Measurements from ENCODE around the gene NHLH2. TPM values are rescaled to one million over a fixed set of nuclear protein-coding genes. Genes with fewer than 3 reads are reported as not detected.

The NHLH2 gene
- total RNA-seq, 4 donors from 2014 or later = not detected

DNA sequence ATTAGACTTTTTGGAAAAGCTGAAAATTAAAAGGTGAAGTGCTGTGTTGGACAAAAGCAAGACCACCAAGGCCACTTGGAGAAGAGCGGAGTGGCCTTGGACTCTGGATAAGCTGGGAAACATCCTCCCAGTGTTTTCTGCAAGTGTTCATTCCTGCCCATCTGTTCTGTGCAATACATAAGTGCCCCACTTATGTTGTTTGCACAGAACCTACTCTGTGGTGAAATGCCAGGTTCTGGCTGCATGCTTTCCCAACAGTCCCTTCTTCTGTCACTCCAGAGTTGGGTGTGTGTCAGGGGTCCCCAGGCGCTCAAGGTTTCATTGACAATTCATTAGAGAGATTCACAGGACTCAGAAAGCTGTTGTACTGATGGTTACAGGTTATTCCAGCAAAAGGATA is 30.3 kb downstream of the NHLH2 start:
- Histone ChIP-seq H3K27ac (no peak overlapping the region), H3K9me3 (peaks cover 0 to 4% (median 0%) of the 10 kb centered on the region in 3 donors), H3K4me3 (no peak overlapping the region), H3K36me3 (no peaks in the 10 kb centered on the region), H3K27me3 (peaks cover under 1% of the 10 kb centered on the region), H3K4me1 (no peaks in the 10 kb centered on the region)
- 83 to 100% methylated on average over 1 to 2 of the region's 2 CpGs for WGBS, 2 donors (ENCODE audit: low coverage in 1 of 2)
- ATAC-seq = no peak
- TF ChIP-seq EP300 (IDR thresholded peaks at IDR 0.05) (no peak), POLR2A (IDR thresholded peaks at IDR 0.05) (no peak), POLR2AphosphoS5 (IDR thresholded peaks at IDR 0.05) (no peak)
- TF ChIP-seq, protein P1, sequence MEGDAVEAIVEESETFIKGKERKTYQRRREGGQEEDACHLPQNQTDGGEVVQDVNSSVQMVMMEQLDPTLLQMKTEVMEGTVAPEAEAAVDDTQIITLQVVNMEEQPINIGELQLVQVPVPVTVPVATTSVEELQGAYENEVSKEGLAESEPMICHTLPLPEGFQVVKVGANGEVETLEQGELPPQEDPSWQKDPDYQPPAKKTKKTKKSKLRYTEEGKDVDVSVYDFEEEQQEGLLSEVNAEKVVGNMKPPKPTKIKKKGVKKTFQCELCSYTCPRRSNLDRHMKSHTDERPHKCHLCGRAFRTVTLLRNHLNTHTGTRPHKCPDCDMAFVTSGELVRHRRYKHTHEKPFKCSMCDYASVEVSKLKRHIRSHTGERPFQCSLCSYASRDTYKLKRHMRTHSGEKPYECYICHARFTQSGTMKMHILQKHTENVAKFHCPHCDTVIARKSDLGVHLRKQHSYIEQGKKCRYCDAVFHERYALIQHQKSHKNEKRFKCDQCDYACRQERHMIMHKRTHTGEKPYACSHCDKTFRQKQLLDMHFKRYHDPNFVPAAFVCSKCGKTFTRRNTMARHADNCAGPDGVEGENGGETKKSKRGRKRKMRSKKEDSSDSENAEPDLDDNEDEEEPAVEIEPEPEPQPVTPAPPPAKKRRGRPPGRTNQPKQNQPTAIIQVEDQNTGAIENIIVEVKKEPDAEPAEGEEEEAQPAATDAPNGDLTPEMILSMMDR (IDR thresholded peaks at IDR 0.05) = no peak

DNA sequence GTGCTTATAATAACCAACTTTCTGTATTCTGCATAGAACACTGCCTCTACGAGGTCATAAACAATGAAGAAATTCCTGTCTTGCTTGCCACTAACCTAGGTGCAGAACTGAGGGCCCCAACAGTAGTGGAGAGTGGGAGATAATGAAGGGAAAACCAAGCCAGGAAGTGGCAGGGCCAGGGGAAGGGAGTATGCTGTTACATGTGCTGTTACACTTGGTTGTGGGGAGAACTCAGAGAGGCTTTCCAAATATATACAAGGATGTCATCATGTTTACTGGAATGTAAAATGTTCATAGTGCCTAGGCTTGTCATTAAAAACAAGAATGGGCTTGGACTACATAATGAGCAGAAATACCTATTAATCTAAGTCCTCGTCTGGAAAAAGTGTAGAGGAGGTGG is 31.1 kb downstream of the NHLH2 start:
- Histone ChIP-seq H3K4me1 (no peaks in the 10 kb centered on the region), H3K27ac (no peak overlapping the region), H3K36me3 (no peaks in the 10 kb centered on the region), H3K27me3 (peaks cover 8% of the 10 kb centered on the region), H3K4me3 (no peak overlapping the region), H3K9me3 (peaks cover 0 to 4% (median 0%) of the 10 kb centered on the region in 3 donors)
- ATAC-seq = no peak
- TF ChIP-seq EP300 (IDR thresholded peaks at IDR 0.05) (no peak), POLR2AphosphoS5 (IDR thresholded peaks at IDR 0.05) (no peak), POLR2A (IDR thresholded peaks at IDR 0.05) (no peak)
- TF ChIP-seq, protein P1 (IDR thresholded peaks at IDR 0.05) = no peak
- WGBS, 2 donors (ENCODE audit: low coverage in 1 of 2) = 53 to 61% methylated on average over 1 to 2 of the region's 2 CpGs

DNA sequence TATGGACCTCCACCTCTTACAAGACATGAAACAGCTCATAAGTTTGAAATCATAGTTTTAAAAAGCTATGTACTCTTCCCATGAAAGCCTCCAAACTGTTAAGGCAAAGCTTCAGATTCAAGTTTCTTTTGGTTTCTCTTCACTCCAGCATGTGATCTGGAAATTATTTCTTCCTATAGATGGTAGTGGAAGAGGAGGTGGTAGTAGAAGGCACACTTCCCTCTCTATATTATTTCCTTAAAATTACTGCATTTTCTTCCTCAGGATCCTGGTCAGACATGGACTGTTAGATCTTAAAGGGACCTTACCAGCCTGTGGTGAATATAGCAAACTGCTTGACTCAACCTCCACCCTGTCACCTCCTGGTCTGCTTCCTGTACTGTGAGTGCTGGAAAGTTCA is 31.9 kb downstream of the NHLH2 start:
- H3K4me3 ChIP-seq = no peak overlapping the region
- no peak for TF ChIP-seq POLR2A (IDR thresholded peaks at IDR 0.05)
- TF ChIP-seq EP300 (IDR thresholded peaks at IDR 0.05) = no peak
- TF ChIP-seq, protein P1 (IDR thresholded peaks at IDR 0.05) = no peak
- no peak for TF ChIP-seq POLR2AphosphoS5 (IDR thresholded peaks at IDR 0.05)
- H3K36me3 ChIP-seq = no peaks in the 10 kb centered on the region
- H3K27ac ChIP-seq = no peak overlapping the region
- H3K27me3 ChIP-seq = peaks cover 15% of the 10 kb centered on the region
- no peak for ATAC-seq
- H3K9me3 ChIP-seq = peaks cover 0 to 4% (median 0%) of the 10 kb centered on the region in 3 donors
- H3K4me1 ChIP-seq = no peaks in the 10 kb centered on the region

DNA sequence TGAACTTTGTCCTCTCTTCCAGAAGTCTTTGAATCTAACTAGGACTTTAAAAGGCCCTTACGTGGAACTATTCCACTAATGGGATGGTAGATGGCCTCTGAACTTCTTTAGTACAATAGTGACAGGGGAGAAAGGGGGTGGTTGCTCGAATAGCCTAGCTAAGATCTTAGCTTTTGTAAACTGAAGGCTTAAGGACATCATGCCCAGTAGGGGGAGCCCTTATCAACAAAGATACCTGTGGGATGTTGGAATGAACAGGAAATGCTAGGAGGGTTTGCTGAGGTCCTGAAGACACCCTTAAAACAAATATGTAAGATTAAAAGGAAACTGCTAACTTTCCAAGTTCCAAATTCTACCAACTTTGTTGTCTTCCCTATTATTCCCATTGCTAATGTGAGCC is 33.2 kb downstream of the NHLH2 start:
- peaks cover 0 to 4% (median 0%) of the 10 kb centered on the region in 3 donors for H3K9me3 ChIP-seq
- H3K4me3 ChIP-seq = no peak overlapping the region
- 5 to 12% methylated on average over 2 of the region's 2 CpGs for WGBS, 2 donors (ENCODE audit: low coverage in 1 of 2)
- peak; percentile 35 for ATAC-seq
- TF ChIP-seq POLR2AphosphoS5 (IDR thresholded peaks at IDR 0.05) = no peak
- TF ChIP-seq, protein P1 (IDR thresholded peaks at IDR 0.05) = peak; percentile 25 to 63 (median 44)
- H3K4me1 ChIP-seq = no peaks in the 10 kb centered on the region
- peaks cover 15% of the 10 kb centered on the region for H3K27me3 ChIP-seq
- no peak overlapping the region for H3K27ac ChIP-seq
- H3K36me3 ChIP-seq = no peaks in the 10 kb centered on the region

DNA sequence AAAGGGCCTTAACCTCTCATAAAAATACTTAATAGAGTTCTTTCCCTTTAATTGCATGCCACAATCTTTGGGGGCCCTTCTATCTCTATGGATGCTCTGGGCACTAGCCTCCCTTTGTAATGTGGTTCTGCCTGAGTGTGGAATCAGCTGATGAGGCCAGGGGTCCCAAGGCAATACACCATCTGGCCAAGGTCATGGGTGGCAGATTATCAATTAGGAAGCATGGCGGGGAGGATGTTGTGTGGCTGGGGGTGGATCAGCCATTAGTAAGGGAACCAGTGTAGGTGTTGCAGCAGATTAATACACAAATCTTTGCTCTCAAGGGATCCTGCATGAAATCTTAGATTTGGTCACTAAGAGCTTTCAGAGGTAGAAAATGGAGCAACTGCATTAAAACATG is 35.3 kb downstream of the NHLH2 start:
- WGBS, 2 donors (ENCODE audit: low coverage in 1 of 2) = 86% methylated on average over 1 of the region's 1 CpG; no CpG with 5 or more reads in 1 of the 2 donors
- Histone ChIP-seq H3K27ac (no peak overlapping the region), H3K4me1 (no peaks in the 10 kb centered on the region), H3K36me3 (no peaks in the 10 kb centered on the region), H3K9me3 (peaks cover 0 to 4% (median 0%) of the 10 kb centered on the region in 3 donors), H3K4me3 (no peak overlapping the region), H3K27me3 (peaks cover 15% of the 10 kb centered on the region)
- no peak for ATAC-seq
- TF ChIP-seq, protein P1 (IDR thresholded peaks at IDR 0.05) = no peak
- TF ChIP-seq POLR2A (IDR thresholded peaks at IDR 0.05) (no peak), EP300 (IDR thresholded peaks at IDR 0.05) (no peak), POLR2AphosphoS5 (IDR thresholded peaks at IDR 0.05) (no peak)

All from gastroesophageal sphincter (tissue), 4 donors.